ENCODE measurements around the gene HLA-DQB1.

- TF ChIP-seq EGR1 (IDR thresholded peaks at IDR 0.05) (no peak), TAF1 (IDR thresholded peaks at IDR 0.05; ENCODE audit: low read depth) (no peak), RAD21 (IDR thresholded peaks at IDR 0.05; ENCODE audit: low read depth) (no peak), CEBPB (IDR thresholded peaks at IDR 0.05) (no peak)
Observed at GRCh38 chr6:32625137-32625536, 41.3 kb downstream of the HLA-DQB1 start.
